ENCODE measurements around the gene NSG1. TPM values are rescaled to one million over a fixed set of nuclear protein-coding genes. Genes with fewer than 3 reads are reported as not detected.

The NSG1 gene
- polyA plus RNA-seq, 5 donors: 59.1 to 75.5 (median 63.2) TPM

- no peak for DNase-seq
Measured at GRCh38 chr4:4364486-4365208, 22.3 kb upstream of the NSG1 start.

- no peak for DNase-seq
Measured at GRCh38 chr4:4368809-4369580, 17.9 kb upstream of the NSG1 start.

DNA sequence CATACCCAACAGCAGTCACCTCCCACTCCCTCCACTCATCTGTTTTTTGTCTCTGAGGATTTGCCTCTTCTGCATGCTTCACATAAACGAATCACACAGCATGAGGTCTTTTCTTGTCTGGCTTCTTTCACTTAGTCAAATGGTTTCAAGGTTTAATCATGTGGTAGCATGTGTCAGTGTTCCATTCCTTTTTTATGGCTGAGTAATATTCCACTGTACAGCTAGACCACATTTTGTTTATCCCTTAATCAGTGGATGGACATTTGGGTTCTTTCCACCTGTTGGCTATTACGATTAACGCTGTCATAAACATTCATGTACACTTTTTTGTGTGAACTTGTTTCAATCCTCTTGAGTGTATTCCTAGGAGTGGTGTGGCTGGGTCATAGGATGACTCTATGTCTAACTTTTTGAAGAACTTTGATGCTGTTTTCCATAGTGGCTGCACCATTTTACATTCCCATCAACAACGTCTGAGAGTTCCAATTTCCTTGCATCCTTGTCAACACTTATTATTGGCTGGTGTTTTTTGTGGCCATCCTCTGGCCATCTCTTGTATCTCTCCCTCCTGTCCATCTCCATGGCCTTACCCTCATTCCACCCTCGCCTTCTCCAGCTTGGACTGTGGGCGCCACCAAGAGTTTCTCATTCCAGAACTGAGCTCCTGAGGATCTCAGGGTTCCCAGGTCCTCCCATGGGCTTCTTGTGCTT, 12.4 kb upstream of the NSG1 start:
- DNase-seq: no peak

DNA sequence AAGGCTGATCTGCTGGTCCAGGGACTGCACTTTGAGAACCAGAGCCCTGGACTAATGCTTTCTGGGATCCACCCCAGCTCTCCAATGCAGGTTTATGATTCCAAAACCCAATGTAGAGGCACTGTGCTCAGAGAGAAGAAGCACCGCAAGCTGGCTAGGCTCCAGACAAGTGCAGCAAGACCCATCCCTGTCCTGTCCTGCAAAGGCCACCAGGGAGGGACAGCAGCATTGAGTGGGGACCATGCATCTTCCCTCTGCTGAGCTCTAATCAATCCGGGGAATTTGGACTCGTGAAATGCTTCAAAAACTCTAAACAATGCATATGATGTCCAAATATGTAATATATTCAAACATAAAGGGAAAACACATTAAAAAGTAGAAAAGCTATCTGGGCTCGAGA, 10.8 kb upstream of the NSG1 start:
- no peak for DNase-seq

DNA sequence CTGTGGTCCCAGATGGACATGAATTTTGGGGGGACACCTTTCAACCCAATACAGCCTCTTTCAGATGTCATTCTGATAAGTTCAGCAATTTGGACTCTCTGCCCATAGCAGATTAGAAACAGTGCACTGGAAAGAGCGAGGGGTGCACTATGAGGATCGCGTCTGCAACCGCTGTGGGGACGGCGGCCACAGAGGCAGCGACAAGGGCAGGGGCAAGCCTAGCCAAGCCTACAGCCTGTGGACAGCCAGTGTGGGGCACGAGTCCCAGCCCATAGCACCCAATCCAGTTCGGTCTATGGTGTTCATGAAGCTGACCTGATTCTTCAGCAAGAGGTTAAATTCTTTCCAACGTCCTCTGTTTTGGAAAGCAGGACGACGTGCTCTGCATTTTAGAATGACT, 9.7 kb upstream of the NSG1 start:
- DNase-seq: no peak

DNA sequence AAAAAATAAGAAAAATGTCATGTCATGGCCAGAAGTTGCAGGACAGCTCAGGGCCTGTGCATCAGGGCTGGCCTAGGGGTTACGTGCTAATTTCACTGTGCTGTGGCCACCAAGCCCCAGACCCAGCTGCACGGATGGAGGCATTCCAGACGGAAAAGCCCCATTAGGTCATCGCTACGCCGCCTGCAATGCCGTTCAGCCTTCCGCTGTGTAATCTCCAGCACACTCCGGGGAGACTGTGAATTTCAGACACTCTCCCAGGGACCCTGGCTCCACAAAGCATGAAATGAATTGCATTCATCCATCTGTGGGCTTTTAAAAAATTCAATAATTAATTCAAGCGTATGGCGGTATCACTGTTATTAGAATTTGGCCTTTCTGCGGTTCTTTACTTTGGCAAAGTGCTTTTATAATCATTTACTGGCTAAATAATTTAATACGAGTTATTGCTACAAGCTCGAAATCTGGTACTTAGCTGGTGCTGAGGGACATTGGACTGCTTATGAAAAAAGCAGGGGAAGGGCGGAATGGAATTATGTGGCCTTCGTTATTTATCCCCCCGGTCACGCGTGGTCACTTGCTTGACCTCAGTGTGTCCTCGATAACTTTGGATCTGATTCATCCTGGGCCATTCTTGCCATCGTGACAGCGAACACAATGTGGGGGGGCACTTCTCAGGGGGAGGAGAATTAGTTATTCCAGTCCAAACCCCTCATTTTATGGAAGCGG, 9.0 kb upstream of the NSG1 start:
- no peak for DNase-seq

DNA sequence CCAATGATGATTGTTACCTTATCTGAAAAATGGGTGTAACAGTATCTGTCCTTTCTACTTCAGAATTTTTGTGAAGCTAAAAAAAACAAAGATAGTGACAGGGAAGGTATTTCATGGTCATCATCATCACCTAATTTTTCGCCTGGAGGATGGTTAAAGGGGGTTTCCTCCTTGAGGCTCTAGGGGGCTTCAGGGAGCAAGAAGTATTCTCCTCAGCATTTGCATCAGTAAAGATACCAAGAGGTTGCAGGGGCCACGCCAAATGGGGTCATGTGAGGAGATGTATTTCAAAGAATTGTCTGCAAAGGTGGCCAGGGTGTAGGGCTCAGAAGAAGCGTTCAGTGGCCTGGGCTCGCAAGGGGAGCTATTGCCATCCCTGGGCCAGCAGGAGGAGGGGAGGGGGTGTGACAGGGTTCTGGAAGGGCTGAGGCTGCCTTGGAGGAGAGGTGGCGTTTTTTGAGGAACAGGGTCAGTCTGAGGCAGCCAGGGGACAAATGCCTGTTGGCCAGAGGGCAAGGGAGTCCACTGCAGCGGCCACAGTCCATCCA, 7.3 kb upstream of the NSG1 start:
- no peak for DNase-seq

GRCh38 chr4:4383085-4383484, 3.8 kb upstream of the NSG1 start:
- DNase-seq: no peak

DNA sequence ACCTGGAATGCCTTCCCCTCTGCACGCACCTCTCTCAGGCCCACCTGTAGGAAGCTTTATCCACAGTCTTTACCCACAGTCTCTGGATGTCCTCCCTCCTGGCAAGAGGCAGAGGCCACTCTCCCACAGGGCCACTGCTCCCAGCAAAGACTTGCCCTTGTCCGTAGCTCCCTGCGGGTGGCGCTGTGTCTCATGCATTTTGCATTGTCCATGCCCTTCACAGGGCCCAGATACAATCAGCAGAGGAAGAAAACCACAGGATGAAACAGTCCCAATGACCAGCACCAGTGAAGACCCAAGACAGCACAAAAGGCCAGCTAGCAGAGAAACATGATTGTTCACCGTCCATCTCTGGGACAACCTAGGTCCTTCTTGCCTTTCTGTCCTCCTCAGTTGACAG, 2.1 kb upstream of the NSG1 start:
- DNase-seq: no peak

- no peak for DNase-seq
Measured at GRCh38 chr4:4385729-4386295, 1.1 kb upstream of the NSG1 start.

DNA sequence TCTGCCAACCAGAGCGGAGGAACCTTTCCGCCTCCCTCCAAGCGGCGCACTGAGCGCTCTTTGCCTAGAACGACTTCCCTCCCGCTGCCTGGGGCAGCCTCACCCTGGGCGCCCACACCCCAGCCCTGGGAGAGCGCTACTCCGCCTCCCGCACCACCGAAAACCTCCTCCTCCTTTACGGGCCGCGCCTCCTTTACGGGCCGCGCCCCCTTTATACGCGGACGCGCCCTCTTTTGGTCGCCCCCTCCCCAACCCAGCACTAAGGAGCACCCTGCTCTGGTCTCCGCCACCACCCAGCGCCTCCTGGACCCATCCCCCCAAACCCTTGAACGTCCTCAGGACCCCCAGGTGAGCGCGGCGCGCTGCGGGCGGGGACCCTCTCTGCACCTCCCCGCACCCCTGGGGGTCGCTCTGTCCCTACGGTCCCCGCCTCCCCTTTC, 586 bp upstream of the NSG1 start:
- peak; percentile 26 to 38 for DNase-seq

GRCh38 chr4:4387531-4388310, 819 bp downstream of the NSG1 start:
- no peak for DNase-seq

DNA sequence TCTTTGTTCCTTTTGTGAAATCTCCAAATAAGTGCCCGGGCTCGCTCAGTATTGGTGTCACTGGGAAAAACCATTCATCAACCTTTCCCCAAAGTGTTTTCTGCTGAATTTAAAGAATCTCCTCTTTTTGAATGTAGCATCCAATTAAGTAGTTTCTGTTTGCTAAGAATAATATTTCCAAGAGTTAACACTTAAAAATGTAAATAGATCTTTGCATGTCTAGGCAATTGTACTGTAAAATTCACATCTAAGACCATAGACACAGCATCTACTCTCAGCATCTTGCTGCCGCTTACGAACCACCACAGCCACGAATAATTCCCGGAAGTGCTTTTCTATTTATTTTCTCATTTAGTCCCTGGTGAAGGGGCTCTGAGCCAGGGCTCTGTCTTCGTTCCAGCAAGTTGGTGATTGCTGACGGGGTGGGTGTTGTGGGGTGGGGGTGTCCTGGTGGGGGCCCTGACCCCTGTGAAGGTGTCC, 1.4 kb downstream of the NSG1 start:
- no peak for DNase-seq

- no peak for DNase-seq
Measured at GRCh38 chr4:4388836-4389575, 2.1 kb downstream of the NSG1 start.

DNA sequence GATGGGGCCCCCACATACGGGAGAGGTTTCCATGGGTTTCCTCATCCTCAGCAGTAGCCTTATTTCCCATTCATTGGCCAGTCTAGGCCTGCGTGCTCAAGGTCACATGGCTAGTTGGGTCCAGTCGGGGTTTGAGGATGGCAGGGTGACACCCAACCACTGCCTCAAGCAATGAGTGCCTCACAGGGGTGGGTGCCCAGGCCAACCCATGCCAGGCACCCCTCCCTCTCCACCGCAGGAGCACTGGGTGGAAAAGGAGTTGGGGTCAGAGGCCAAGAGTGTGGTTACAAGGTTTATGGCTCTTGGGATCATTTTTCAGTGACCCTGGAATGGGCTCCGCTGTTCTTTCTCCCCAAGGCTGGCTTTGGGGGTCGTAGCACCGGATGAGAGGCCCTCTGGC, 3.1 kb downstream of the NSG1 start:
- no peak for DNase-seq

DNA sequence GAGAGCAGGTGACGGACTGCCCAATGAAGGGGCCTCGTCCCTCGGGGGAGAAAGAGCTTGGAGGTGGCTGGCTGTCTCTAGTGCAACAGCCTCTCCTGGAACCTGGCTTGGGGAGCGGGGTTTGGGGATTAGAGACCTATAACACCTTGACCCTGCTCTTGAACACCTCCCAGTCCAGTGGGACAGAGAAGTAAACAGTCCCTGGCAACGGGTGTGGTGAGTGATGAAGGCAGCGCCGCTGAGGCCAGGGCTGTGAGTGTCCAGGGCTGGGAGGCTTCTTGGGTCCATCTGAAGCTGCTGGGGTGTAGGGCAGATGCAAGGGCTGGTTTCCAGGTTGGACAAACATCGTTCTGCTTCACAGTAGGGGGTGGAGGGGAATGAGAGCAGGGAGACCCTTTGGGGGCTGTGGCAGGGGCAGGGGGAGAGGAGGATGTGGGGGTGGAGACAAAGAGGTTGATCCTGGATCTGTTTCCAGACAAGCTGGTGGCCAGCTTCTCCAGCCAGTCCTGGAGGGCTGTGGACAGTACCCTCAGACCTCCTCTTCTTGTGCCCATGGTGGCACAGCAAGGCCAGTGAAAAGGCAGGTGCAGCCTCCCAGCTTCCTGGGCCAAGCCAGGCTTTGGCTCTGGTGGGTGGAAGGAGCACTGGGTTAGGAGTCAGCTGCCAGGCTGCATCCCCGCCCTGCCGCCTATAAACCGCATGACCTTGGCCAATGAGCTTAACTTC, 3.8 kb downstream of the NSG1 start:
- no peak for DNase-seq

- DNase-seq: no peak
Measured at GRCh38 chr4:4391866-4392265, 5.0 kb downstream of the NSG1 start.

GRCh38 chr4:4392501-4393183, 5.7 kb downstream of the NSG1 start:
- DNase-seq: no peak
